HEK293 (cell line): Measurements from ENCODE around the gene PHLDB3.

ENCODE experiments used
- CTCF ChIP-seq: fragments of 450-650 bp; formaldehyde crosslinking; IDR thresholded peaks from 2 replicates; pipeline ENCODE4 v1.5.1; 2016; ENCODE audit warnings: missing biosample characterization, missing genetic modification characterization
- YY1 ChIP-seq: fragments of 450-650 bp; formaldehyde crosslinking; IDR thresholded peaks from 2 replicates; pipeline ENCODE4 v1.5.1; 2018; ENCODE audit warnings: missing biosample characterization, missing genetic modification characterization
- ZNF157 ChIP-seq: fragments of 450-650 bp; formaldehyde crosslinking; IDR thresholded peaks from 2 replicates; pipeline ENCODE4 v1.5.1; 2016; ENCODE audit warnings: missing biosample characterization, missing genetic modification characterization
- ZNF184 ChIP-seq: fragments of 450-650 bp; IDR thresholded peaks from 2 replicates; pipeline ENCODE4 v1.5.1; 2018; ENCODE audit warnings: missing biosample characterization, mild to moderate bottlenecking, missing genetic modification characterization
- ZNF214 ChIP-seq: fragments of 450-650 bp; formaldehyde crosslinking; IDR thresholded peaks from 2 replicates; pipeline ENCODE4 v1.5.1; 2017; ENCODE audit warnings: missing biosample characterization, mild to moderate bottlenecking, missing genetic modification characterization, borderline replicate concordance
- ZNF274 ChIP-seq, 2 experiments: fragments of 200-500 bp in 1 of 2; fragments of 450-650 bp in 1 of 2; sonication (Bioruptor generic) in 1 of 2; formaldehyde crosslinking in 1 of 2; IDR thresholded peaks; 2 replicates each; pipeline versions ENCODE4 v1.5.1 to v1.6.1; 2014 to 2016; ENCODE audit warnings: borderline replicate concordance in 1 of 2, inconsistent platforms in 1 of 2, low read length in 1 of 2, missing biosample characterization in 1 of 2, missing genetic modification characterization in 1 of 2
- ZNF600 ChIP-seq: fragments of 450-650 bp; formaldehyde crosslinking; IDR thresholded peaks from 2 replicates; pipeline ENCODE4 v1.5.1; 2016; ENCODE audit warnings: missing biosample characterization, missing genetic modification characterization
- ZNF658 ChIP-seq: fragments of 450-650 bp; formaldehyde crosslinking; IDR thresholded peaks from 2 replicates; pipeline ENCODE4; 2016; ENCODE audit warnings: missing biosample characterization, missing genetic modification characterization

- TF ChIP-seq ZNF214 (tag by site-specific recombination): no peak
- no peak for TF ChIP-seq ZNF600 (tag by site-specific recombination)
- TF ChIP-seq ZNF157: no peak
- no peak for TF ChIP-seq ZNF184 (tag by site-specific recombination)
- TF ChIP-seq ZNF658 (tag by site-specific recombination): no peak
- TF ChIP-seq ZNF274 (IDR thresholded peaks at IDR 0.05; ENCODE audit: low read length): no peak
- TF ChIP-seq ZNF274 (tag by site-specific recombination; IDR thresholded peaks at IDR 0.05; ENCODE audit: borderline replicate concordance): no peak
- TF ChIP-seq YY1 (tag by site-specific recombination): no peak
- peak; percentile 92 for TF ChIP-seq CTCF
Measured at GRCh38 chr19:43519436-43520088, 15.0 kb upstream of the PHLDB3 start.
